H1 (cell line): Measurements from ENCODE around the gene C2CD4D. TPM values are rescaled to one million over a fixed set of nuclear protein-coding genes. Genes with fewer than 3 reads are reported as not detected.
A peak's percentile ranks its signal among the peaks of the same experiment; 100 is the strongest.

Experiments used
- CTCF ChIA-PET: fragments of 300-600 bp; sonication (Branson Sonifier 250); formaldehyde crosslinking; loops from one replicate; lab custom pipeline; 2021; ENCODE audit not compliant: partially characterized antibody; lab: Charles Lee
- POLR2A ChIA-PET: fragments of 300-600 bp; sonication (Branson Sonifier 250); formaldehyde crosslinking; loops from one replicate; lab custom pipeline; 2021; ENCODE audit warnings: inconsistent platforms; ENCODE audit not compliant: partially characterized antibody; lab: Charles Lee
- DNase-seq, 2 experiments: peaks; one replicate each; pipeline versions ENCODE4 v3.0.0 to v3.0.0-alpha.2; 2010 to 2022; ENCODE audit warnings: low spot score in 2 of 2, low read depth in 1 of 2, mixed read lengths in 1 of 2
- FAIRE-seq: peaks from 2 replicates; lab custom pipeline; 2011; peaks lifted over from hg19 to GRCh38; lab: Jason Lieb, UNC
- H2AFZ ChIP-seq: 2 replicates; pipeline ENCODE4 v1.8.1; 2012; ENCODE audit warnings: low read length, inconsistent platforms
- H2AK5ac ChIP-seq: 2 replicates; pipeline ENCODE4 v1.6.1; 2013; ENCODE audit warnings: low read depth, low read length
- H2BK120ac ChIP-seq: replicated peaks from 2 replicates; pipeline ENCODE3; 2013; ENCODE audit warnings: low read depth, low read length, inconsistent platforms
- H2BK12ac ChIP-seq: 2 replicates; pipeline ENCODE4 v1.6.1; 2013; ENCODE audit warnings: low read depth, low read length
- H2BK15ac ChIP-seq: 2 replicates; pipeline ENCODE4 v1.6.1; 2013; ENCODE audit warnings: low read length
- H2BK20ac ChIP-seq: 2 replicates; pipeline ENCODE4 v1.6.1; 2013; ENCODE audit warnings: low read length
- H2BK5ac ChIP-seq: 2 replicates; pipeline ENCODE4 v1.6.1; 2013; ENCODE audit warnings: low read depth, low read length
- H3K14ac ChIP-seq: 2 replicates; pipeline ENCODE4 v1.6.1; 2013; ENCODE audit warnings: inconsistent platforms; ENCODE audit not compliant: insufficient read length
- H3K18ac ChIP-seq: 2 replicates; pipeline ENCODE4 v1.6.1; 2013; ENCODE audit warnings: low read length; ENCODE audit errors: extremely low read depth
- H3K23ac ChIP-seq: 2 replicates; pipeline ENCODE4 v1.6.1; 2013; ENCODE audit warnings: inconsistent platforms; ENCODE audit not compliant: insufficient read length
- H3K23me2 ChIP-seq: 2 replicates; pipeline ENCODE4 v1.6.1; 2013; ENCODE audit warnings: low read depth, low read length
- H3K27ac ChIP-seq: 2 replicates; pipeline ENCODE4 v1.6.1; 2011; ENCODE audit warnings: low read depth, low read length, inconsistent platforms
- H3K27me3 ChIP-seq, 4 experiments: replicated peaks in 1 of 4; 1 replicate in 1 of 4; 2 replicates in 3 of 4; pipeline versions ENCODE4 v1.6.1 to v1.8.1; 2011 to 2013; ENCODE audit warnings: low read length in 3 of 4, mild to moderate bottlenecking in 3 of 4, inconsistent platforms in 2 of 4, mixed read lengths in 2 of 4, moderate library complexity in 1 of 4; ENCODE audit not compliant: control insufficient read depth in 3 of 4, insufficient read depth in 3 of 4; ENCODE audit errors: extremely low read depth in 1 of 4
- H3K36me3 ChIP-seq, 4 experiments: 2 replicates each; pipeline versions ENCODE4 v1.6.1 to v1.8.1; 2011 to 2013; ENCODE audit warnings: mild to moderate bottlenecking in 4 of 4, low read length in 3 of 4, moderate library complexity in 2 of 4, control low read depth in 1 of 4, inconsistent platforms in 1 of 4; ENCODE audit not compliant: insufficient read depth in 4 of 4, control insufficient read depth in 2 of 4
- H3K4ac ChIP-seq: replicated peaks from 2 replicates; pipeline ENCODE3; 2013; ENCODE audit warnings: low read length, low read depth, mixed read lengths, inconsistent platforms; ENCODE audit not compliant: insufficient read length
- H3K4me1 ChIP-seq, 4 experiments: replicated peaks in 1 of 4; 1 replicate in 1 of 4; 2 replicates in 3 of 4; pipeline versions ENCODE4 v1.6.1 to v1.8.1; 2011 to 2013; ENCODE audit warnings: low read length in 3 of 4, inconsistent platforms in 2 of 4, mixed read lengths in 1 of 4; ENCODE audit not compliant: insufficient read depth in 4 of 4, control insufficient read depth in 3 of 4
- H3K4me2 ChIP-seq, 2 experiments: 2 replicates each; pipeline versions ENCODE4 v1.6.1 to v1.8.1; 2011 to 2013; ENCODE audit warnings: low read depth in 2 of 2, low read length in 2 of 2, control low read depth in 1 of 2, inconsistent platforms in 1 of 2, mild to moderate bottlenecking in 1 of 2; ENCODE audit not compliant: insufficient read depth in 1 of 2
- H3K4me3 ChIP-seq, 4 experiments: fragments of 200-600, 300-600 bp in 1 of 4; sonication (generic), shearing (Covaris generic), sonication (Bioruptor Twin) in 1 of 4; 2 replicates each; pipeline versions ENCODE4 v1.5.1 to v1.8.1; 2011 to 2016; ENCODE audit warnings: low read length in 4 of 4, low read depth in 3 of 4, control low read depth in 2 of 4, inconsistent platforms in 2 of 4, mild to moderate bottlenecking in 2 of 4, mixed read lengths in 1 of 4, moderate library complexity in 1 of 4; ENCODE audit not compliant: insufficient read depth in 2 of 4; ENCODE audit errors: extremely low read depth in 1 of 4
- H3K56ac ChIP-seq: replicated peaks from 2 replicates; pipeline ENCODE3; 2013; ENCODE audit warnings: low read depth, mild to moderate bottlenecking, mixed read lengths, low read length, inconsistent platforms; ENCODE audit not compliant: insufficient read length
- H3K79me1 ChIP-seq: 2 replicates; pipeline ENCODE4 v1.6.1; 2013; ENCODE audit warnings: low read depth, low read length, control low read depth
- H3K79me2 ChIP-seq, 2 experiments: 2 replicates each; pipeline versions ENCODE4 v1.6.1 to v1.8.1; 2012 to 2013; ENCODE audit warnings: low read length in 2 of 2, mild to moderate bottlenecking in 2 of 2, inconsistent platforms in 1 of 2; ENCODE audit not compliant: insufficient read depth in 2 of 2, control insufficient read depth in 1 of 2
- H3K9ac ChIP-seq, 4 experiments: replicated peaks in 1 of 4; 1 replicate in 1 of 4; 2 replicates in 3 of 4; pipeline versions ENCODE4 v1.6.1 to v1.8.1; 2011 to 2013; ENCODE audit warnings: low read depth in 3 of 4, low read length in 3 of 4, control low read depth in 2 of 4, mild to moderate bottlenecking in 2 of 4, moderate library complexity in 2 of 4, inconsistent platforms in 1 of 4; ENCODE audit errors: extremely low read depth in 1 of 4
- H3K9me3 ChIP-seq, 2 experiments: 2 replicates each; pipeline versions ENCODE4 v1.6.1 to v1.8.1; 2012 to 2013; ENCODE audit warnings: mild to moderate bottlenecking in 2 of 2, moderate library complexity in 2 of 2, control low read depth in 1 of 2, inconsistent platforms in 1 of 2, low read depth in 1 of 2, low read length in 1 of 2, mixed read lengths in 1 of 2; ENCODE audit not compliant: insufficient read depth in 2 of 2
- H4K20me1 ChIP-seq, 2 experiments: replicated peaks in 1 of 2; 2 replicates each; pipeline versions ENCODE3 to v1.8.1; 2011 to 2013; ENCODE audit warnings: inconsistent platforms in 2 of 2, low read length in 2 of 2, mild to moderate bottlenecking in 1 of 2; ENCODE audit not compliant: insufficient read depth in 2 of 2, control insufficient read depth in 1 of 2
- H4K5ac ChIP-seq: 2 replicates; pipeline ENCODE4 v1.6.1; 2013; ENCODE audit warnings: low read length, low read depth, mixed read lengths, inconsistent platforms; ENCODE audit not compliant: insufficient read length
- H4K8ac ChIP-seq: 2 replicates; pipeline ENCODE4 v1.8.0; 2013; ENCODE audit warnings: mild to moderate bottlenecking, moderate library complexity, low read length, inconsistent platforms; ENCODE audit not compliant: insufficient read depth; ENCODE audit errors: extremely low read depth
- H4K91ac ChIP-seq: replicated peaks from 2 replicates; pipeline ENCODE3; 2013; ENCODE audit warnings: low read length, mixed read lengths, inconsistent platforms; ENCODE audit not compliant: insufficient read length
- CBX8 ChIP-seq: fragments of 300-800, 300-1000 bp; sonication (generic); IDR thresholded peaks from 2 replicates; pipeline ENCODE4 v1.7.1; 2016; ENCODE audit warnings: low read depth, low read length, borderline replicate concordance
- EGR1 ChIP-seq: IDR thresholded peaks from 2 replicates; pipeline ENCODE4 v1.6.1; 2011; ENCODE audit warnings: low read depth, low read length, borderline replicate concordance
- EZH2 ChIP-seq: fragments of 200-600 bp; sonication (generic); IDR thresholded peaks from 2 replicates; pipeline ENCODE4 v1.7.1; 2012; ENCODE audit warnings: low read depth, mild to moderate bottlenecking, moderate library complexity, low read length, inconsistent platforms; ENCODE audit not compliant: severe bottlenecking
- GTF2F1 ChIP-seq: IDR thresholded peaks from 2 replicates; pipeline ENCODE4 v1.6.1; 2012; ENCODE audit warnings: low read depth, low read length, improper control_type of control experiment, borderline replicate concordance
- HDAC6 ChIP-seq: IDR thresholded peaks from one replicate; pipeline ENCODE4 v1.7.1; 2012; ENCODE audit warnings: low read depth, mild to moderate bottlenecking, inconsistent platforms, low read length, moderate library complexity
- JUND ChIP-seq: IDR thresholded peaks from 2 replicates; pipeline ENCODE4 v1.6.1; 2011; ENCODE audit warnings: mild to moderate bottlenecking, improper control_type of control experiment, low read length
- SP1 ChIP-seq: IDR thresholded peaks from 2 replicates; pipeline ENCODE4 v1.6.1; 2011; ENCODE audit warnings: low read depth, low read length
- WGBS, 2 experiments: shearing (Covaris generic) in 1 of 2; methylation state at CpG; one replicate each; pipeline versions ENCODE4 v1.1.6 to v1.1.7; 2013 to 2015; ENCODE audit warnings: low lambda C conversion rate in 2 of 2, mixed read lengths in 2 of 2, inconsistent platforms in 1 of 2, low coverage in 1 of 2, missing lambda C conversion rate in 1 of 2; ENCODE audit not compliant: insufficient replicate concordance in 2 of 2, insufficient coverage in 1 of 2, insufficient read length in 1 of 2; ENCODE audit errors: extremely low coverage in 1 of 2, missing lambda C conversion rate in 1 of 2; 5-methylcytosine and 5-hydroxymethylcytosine counted together
- long read RNA-seq, 2 experiments: library from RNA in 1 of 2; library from capped mRNA in 1 of 2; stranded (forward); transcript quantifications; one replicate each; pipeline ENCODE4 v2.0.0, GENCODE V29; 2021; ENCODE audit warnings: inconsistent platforms in 1 of 2
- polyA minus RNA-seq, 3 experiments: library from RNA; depleted of rRNA, polyadenylated mRNA; stranded (reverse); fragments of >200 nt; gene quantifications; 1 replicate in 2 of 3; 2 replicates in 1 of 3; pipeline ENCODE4 v1.2.3, GENCODE V29; 2011
- polyA plus RNA-seq, 7 experiments: library from polyadenylated mRNA; depleted of rRNA in 3 of 7; stranded (reverse) in 5 of 7; unstranded in 2 of 7; fragments of >200 nt in 5 of 7; fragments of 200-250 nt in 2 of 7; gene quantifications; 1 replicate in 5 of 7; 2 replicates in 1 of 7; 4 replicates in 1 of 7; pipeline versions ENCODE4 v1.2.1 to v1.2.3, GENCODE V29; 2011 to 2013; ENCODE audit warnings: missing spikeins in 2 of 7, mixed read lengths in 2 of 7
- total RNA-seq: library from RNA; stranded (reverse); fragmentation: NEBNext Ultra II Directional; extraction: Animal tissue kit (Norgen Biotek cat#: 25700); gene quantifications from 2 replicates; pipeline ENCODE4 v1.2.1, GENCODE V29; 2021
- TF ChIP-seq, protein P1 (sequence below): IDR thresholded peaks from 2 replicates; pipeline ENCODE4 v1.6.1; 2012; ENCODE audit warnings: inconsistent platforms

The C2CD4D gene
- total RNA-seq (0.54 and 0.71 TPM in 2 replicates), polyA plus RNA-seq (2011; rRNA removed) (0.41 and 0.60 TPM in 2 replicates), polyA minus RNA-seq (2011; rRNA and poly(A)+ RNA removed) (not detected in 2 replicates)
- polyA plus RNA-seq (2011; cell fraction: cytosol; rRNA removed): 0.58 TPM
- polyA plus RNA-seq (2011; cell fraction: nucleus; rRNA removed): 1.00 TPM
- polyA plus RNA-seq (2012, experiment 1 of 2): 0.80 to 1.0 TPM (median 0.90 TPM) in 4 replicates
- 0.14 TPM for polyA plus RNA-seq (2012, experiment 2 of 2)
- polyA plus RNA-seq (2013, experiment 1 of 2): 0.30 TPM
- polyA plus RNA-seq (2013, experiment 2 of 2): 0.48 TPM
- polyA minus RNA-seq (2011; cell fraction: cytosol; rRNA and poly(A)+ RNA removed): 0.66 TPM
- 1.6 TPM for polyA minus RNA-seq (2011; cell fraction: nucleus; rRNA and poly(A)+ RNA removed)
- long read RNA-seq, experiment 1, partial matches to known transcripts: 0 of 2 reads
- long read RNA-seq, experiment 1, other reads (novel, unspliced or antisense): 2 of 2 reads
- long read RNA-seq, experiment 2: 0 reads

DNA sequence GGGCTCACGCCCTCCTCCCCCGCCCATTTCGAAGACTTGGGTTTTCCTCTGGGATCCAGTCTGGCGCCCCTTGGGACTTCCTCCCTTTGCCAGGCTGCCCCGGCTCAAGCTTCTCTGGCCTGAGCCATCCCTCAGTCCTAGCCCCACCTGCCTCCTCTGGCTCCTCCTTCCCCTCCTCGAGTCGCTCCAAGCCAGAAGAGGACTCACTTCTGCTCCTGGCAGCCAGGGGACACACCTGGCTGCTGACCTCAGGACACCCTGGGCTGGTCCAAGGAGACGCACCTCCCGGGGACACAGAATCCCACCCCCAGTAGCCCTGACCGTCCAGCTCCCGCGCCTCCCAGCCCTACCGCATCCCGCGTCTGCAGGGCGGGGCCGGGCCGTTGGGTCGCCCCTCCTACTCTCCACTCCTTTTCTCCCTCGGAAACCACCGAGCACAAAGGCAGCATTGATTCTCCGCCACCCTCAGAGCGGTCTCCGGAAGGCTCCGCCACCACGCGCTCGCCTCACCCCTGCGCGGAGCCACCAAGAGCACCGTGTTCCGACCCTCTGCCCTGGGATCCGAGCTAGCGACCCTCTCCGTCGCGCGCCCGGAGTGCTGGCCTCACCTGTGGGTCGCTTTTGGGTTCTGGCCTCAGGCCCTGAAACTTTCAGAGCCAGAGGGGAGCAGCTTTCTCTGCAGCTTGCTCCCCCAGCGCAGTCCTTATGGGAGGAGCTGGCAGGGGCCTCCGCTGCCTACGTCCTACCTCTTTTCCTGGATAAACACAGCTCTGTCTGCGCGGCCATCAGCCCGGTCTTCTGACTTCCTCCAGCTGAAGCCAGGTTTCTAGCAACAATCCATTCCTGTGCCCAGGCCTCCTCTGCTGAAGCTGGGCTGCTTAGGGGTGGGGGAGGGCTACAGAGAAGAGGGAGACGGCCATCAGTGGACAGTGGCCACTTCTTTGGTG is at the start of gene C2CD4D:
TSS of gene C2CD4D (minus strand) at position 364 of the 947 bp plus-strand sequence. CDS start 831 bp downstream, outside the sequence.
- Histone ChIP-seq H3K4me1 (peaks cover 4 to 17% (median 9%) of the 10 kb centered on the region in 4 experiments), H2AK5ac (no peak within 1 kb of the TSS), H3K79me1 (no peaks in the 10 kb centered on the region), H3K9ac (peak within 1 kb of the TSS; percentile 55 to 90 (median 86)), H3K27ac (peak within 1 kb of the TSS; percentile 85), H3K79me2 (no peaks in the 10 kb centered on the region), H3K4me2 (peak within 1 kb of the TSS; percentile 77 to 93), H3K9me3 (no peaks in the 10 kb centered on the region), H4K20me1 (no peaks in the 10 kb centered on the region), H4K8ac (peak within 1 kb of the TSS; percentile 94), H3K4me3 (peak within 1 kb of the TSS; percentile 43 to 69 (median 54)), H2BK12ac (peak within 1 kb of the TSS; percentile 96), H2BK20ac (0 out of 2 replicates have a peak within 1 kb of the TSS, but pooled peaks have one; percentile 32), H2BK120ac (no peak within 1 kb of the TSS), H3K36me3 (no peaks in the 10 kb centered on the region), H3K23me2 (peaks cover 23% of the 10 kb centered on the region), H3K18ac (peak within 1 kb of the TSS; percentile 76), H3K14ac (no peak within 1 kb of the TSS), H4K91ac (peak within 1 kb of the TSS; percentile 61), H3K4ac (peak within 1 kb of the TSS; percentile 3), H2BK15ac (peak within 1 kb of the TSS; percentile 90), H3K23ac (no peak within 1 kb of the TSS), H2AFZ (0 out of 2 replicates have a peak within 1 kb of the TSS, but pooled peaks have one; percentile 36), H3K56ac (peak within 1 kb of the TSS; percentile 27), H3K27me3 (peaks cover 10 to 24% (median 21%) of the 10 kb centered on the region in 4 experiments), H4K5ac (peak within 1 kb of the TSS; percentile 81), H2BK5ac (peak within 1 kb of the TSS; percentile 78; the same call in 1 of the 2 replicates)
- POLR2A ChIA-PET: interaction anchor here (0.6 to 5.0 kb wide), 29 partner anchors 9 to 299 kb away, joined by 3 to 20 read pairs (median 5); partner anchors contain the start of genes CELF3, MRPL9, S100A10 and SNX27
- WGBS, 2 experiments: 5% methylated on average over 44 of the region's 47 CpGs; no CpG with 5 or more reads in 1 of the 2 experiments
- peak; percentile 65 to 88 for DNase-seq
- FAIRE-seq: no peak
- CTCF ChIA-PET: interaction anchor here (0.6 to 2.2 kb wide), 8 partner anchors 14 to 161 kb away, joined by 3 to 7 read pairs (median 5); no protein-coding TSS in a partner anchor
- peak; percentile 14; the same call in 1 of the 2 replicates for TF ChIP-seq GTF2F1
- TF ChIP-seq JUND: no peak
- no peak for TF ChIP-seq CBX8
- TF ChIP-seq EGR1: no peak
- no peak for TF ChIP-seq EZH2
- TF ChIP-seq SP1: no peak
- no peak for TF ChIP-seq HDAC6
- TF ChIP-seq, protein P1, sequence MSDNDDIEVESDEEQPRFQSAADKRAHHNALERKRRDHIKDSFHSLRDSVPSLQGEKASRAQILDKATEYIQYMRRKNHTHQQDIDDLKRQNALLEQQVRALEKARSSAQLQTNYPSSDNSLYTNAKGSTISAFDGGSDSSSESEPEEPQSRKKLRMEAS: peak; percentile 84; the same call in 1 of the 2 replicates
